HEK293T (cell line): ENCODE results near the gene PTCHD1.

Experiments
- CTCF ChIA-PET: fragments of 350-600 bp; formaldehyde crosslinking; extraction: SDS; loops from one replicate; lab custom pipeline; 2021; ENCODE audit warnings: antibody characterized with exemption, inconsistent platforms; lab: Yijun Ruan, JAX
- POLR2A ChIA-PET: fragments of 350-600 bp; formaldehyde crosslinking; extraction: SDS; loops from one replicate; lab custom pipeline; 2020; ENCODE audit warnings: antibody characterized with exemption, inconsistent platforms; lab: Yijun Ruan, JAX
- DNase-seq: peaks from one replicate; pipeline ENCODE4 v3.0.0; 2012; ENCODE audit warnings: mixed read lengths; ENCODE audit errors: extremely low spot score
- ARNT ChIP-seq: fragments of 450-650 bp; IDR thresholded peaks from 2 replicates; pipeline ENCODE4 v1.6.1; 2017; ENCODE audit warnings: mild to moderate bottlenecking
- BHLHE40 ChIP-seq: fragments of 450-650 bp; IDR thresholded peaks from 2 replicates; pipeline ENCODE4 v1.6.1; 2016; ENCODE audit warnings: mild to moderate bottlenecking, moderate library complexity, borderline replicate concordance
- CTBP1 ChIP-seq: fragments of 450-650 bp; IDR thresholded peaks from 2 replicates; pipeline ENCODE4 v1.6.1; 2016; ENCODE audit warnings: borderline replicate concordance
- ELF4 ChIP-seq: fragments of 450-650 bp; IDR thresholded peaks from 2 replicates; pipeline ENCODE4 v1.6.1; 2017; ENCODE audit warnings: antibody characterized with exemption
- FOXM1 ChIP-seq: fragments of 450-650 bp; IDR thresholded peaks from 2 replicates; pipeline ENCODE4 v1.6.1; 2017; ENCODE audit warnings: mild to moderate bottlenecking, borderline replicate concordance
- HDGF ChIP-seq: fragments of 450-650 bp; IDR thresholded peaks from 2 replicates; pipeline ENCODE4 v1.6.1; 2017; ENCODE audit warnings: antibody characterized with exemption, borderline replicate concordance
- L3MBTL2 ChIP-seq: fragments of 450-650 bp; conservative IDR thresholded peaks from 2 replicates; pipeline ENCODE4 v1.6.1; 2016; ENCODE audit warnings: mild to moderate bottlenecking
- LEF1 ChIP-seq: fragments of 450-650 bp; IDR thresholded peaks from 2 replicates; pipeline ENCODE4 v1.6.1; 2017; ENCODE audit warnings: mild to moderate bottlenecking, borderline replicate concordance
- NFRKB ChIP-seq: fragments of 450-650 bp; IDR thresholded peaks from 2 replicates; pipeline ENCODE4 v1.6.1; 2016; ENCODE audit warnings: mild to moderate bottlenecking, moderate library complexity
- SP1 ChIP-seq: fragments of 450-650 bp; IDR thresholded peaks from 2 replicates; pipeline ENCODE4 v1.6.1; 2017
- SUZ12 ChIP-seq: fragments of 450-650 bp; IDR thresholded peaks from 2 replicates; pipeline ENCODE4 v1.6.1; 2016; ENCODE audit warnings: mild to moderate bottlenecking
- TARDBP ChIP-seq: fragments of 450-650 bp; IDR thresholded peaks from 2 replicates; pipeline ENCODE4 v1.6.1; 2016
- ZNF384 ChIP-seq: fragments of 450-650 bp; IDR thresholded peaks from 2 replicates; pipeline ENCODE4 v1.6.1; 2016
- TF ChIP-seq, protein P1 (sequence below): fragments of 450-650 bp; IDR thresholded peaks from 2 replicates; pipeline ENCODE4 v1.6.1; 2016

The PTCHD1 gene

GRCh38 chrX:23422912-23423311 lies 88.3 kb downstream of the PTCHD1 start:
- ChIA-PET CTCF (no interaction called here), POLR2A (no interaction called here)
- DNase-seq, result no peak
- TF ChIP-seq CTBP1 (no peak), SUZ12 (no peak)

DNA sequence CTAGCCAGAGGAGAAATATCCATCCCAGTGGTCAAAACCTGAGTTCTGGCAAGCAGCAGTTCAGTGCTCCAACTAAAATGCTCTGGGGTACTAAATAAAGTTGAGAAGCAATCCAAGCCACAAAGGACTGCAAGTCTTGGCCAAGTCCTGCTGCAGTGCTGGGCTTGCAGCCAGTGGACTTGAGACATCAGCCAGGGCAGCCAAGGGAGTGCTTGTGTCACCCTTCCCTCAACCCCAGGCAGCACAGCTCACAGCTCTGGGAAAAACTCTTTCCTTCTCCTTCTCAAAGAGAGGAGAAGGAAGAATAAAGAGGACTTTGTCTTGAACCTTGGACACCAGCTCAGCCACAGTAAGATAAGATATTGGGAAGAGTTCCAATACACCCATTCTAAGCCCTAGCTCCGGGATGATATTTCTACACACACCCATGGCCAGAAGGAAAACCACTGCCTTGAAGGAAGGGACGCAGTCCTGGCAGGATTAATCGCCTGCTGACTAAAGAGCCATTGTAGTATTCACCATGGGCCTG lies 99.8 kb downstream of the PTCHD1 start:
- CTCF ChIA-PET, result no interaction called here
- POLR2A ChIA-PET, result no interaction called here
- TF ChIP-seq HDGF, result no peak
- TF ChIP-seq BHLHE40, result no peak
- TF ChIP-seq ELF4, result no peak
- no peak for TF ChIP-seq NFRKB
- no peak for TF ChIP-seq CTBP1
- no peak for DNase-seq

DNA sequence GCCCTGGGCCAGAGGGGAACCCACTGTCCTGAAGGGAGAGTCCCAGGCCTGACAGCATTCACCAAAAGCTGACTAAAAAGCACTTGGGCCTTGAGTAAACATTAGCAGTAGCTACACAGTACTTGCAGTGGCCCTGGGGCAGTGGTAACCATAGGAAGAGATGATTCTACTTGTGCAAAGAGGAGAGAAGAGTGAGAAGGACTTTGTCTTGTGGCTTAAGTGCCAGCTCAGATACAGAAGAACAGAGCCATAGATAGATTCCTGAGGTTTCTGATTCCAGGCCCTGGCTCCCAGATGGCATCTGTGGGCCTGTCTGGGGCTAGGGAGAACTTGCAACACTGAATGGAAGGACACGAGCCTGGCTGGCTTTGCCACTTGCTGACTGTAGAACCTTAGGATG lies 100.5 kb downstream of the PTCHD1 start:
- no peak for DNase-seq
- CTCF ChIA-PET, result interaction anchor here (0.7 kb wide), 1 partner anchor 10 kb away, joined by 3 read pairs; no protein-coding TSS in a partner anchor

DNA sequence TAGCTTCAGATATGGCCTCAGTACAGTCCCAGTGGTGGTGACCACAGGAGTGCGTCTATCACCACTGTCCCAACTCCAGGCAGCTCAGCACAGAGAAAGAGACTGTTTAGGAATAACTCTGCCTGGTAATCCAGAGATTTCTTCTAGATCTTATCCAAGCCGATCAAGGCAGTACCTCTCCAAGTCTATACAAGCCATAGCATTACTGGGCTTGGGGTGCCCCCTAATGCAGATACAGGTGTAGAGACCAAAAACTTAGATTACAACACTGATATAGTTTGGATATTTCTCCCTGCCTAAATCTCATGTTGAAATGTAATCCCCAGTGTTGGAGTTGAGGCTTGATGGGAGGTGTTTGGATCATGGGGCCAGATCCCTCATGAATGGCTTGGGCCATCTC lies 100.9 kb downstream of the PTCHD1 start:
- DNase-seq, result no peak
- ChIA-PET CTCF (interaction anchor here (0.7 kb wide), 1 partner anchor 9 kb away, joined by 3 read pairs; no protein-coding TSS in a partner anchor), POLR2A (no interaction called here)
- TF ChIP-seq SP1 (no peak), LEF1 (no peak), TARDBP (no peak), ELF4 (no peak), CTBP1 (no peak), FOXM1 (no peak), ARNT (no peak), NFRKB (no peak), BHLHE40 (no peak), ZNF384 (no peak)
- TF ChIP-seq, protein P1, sequence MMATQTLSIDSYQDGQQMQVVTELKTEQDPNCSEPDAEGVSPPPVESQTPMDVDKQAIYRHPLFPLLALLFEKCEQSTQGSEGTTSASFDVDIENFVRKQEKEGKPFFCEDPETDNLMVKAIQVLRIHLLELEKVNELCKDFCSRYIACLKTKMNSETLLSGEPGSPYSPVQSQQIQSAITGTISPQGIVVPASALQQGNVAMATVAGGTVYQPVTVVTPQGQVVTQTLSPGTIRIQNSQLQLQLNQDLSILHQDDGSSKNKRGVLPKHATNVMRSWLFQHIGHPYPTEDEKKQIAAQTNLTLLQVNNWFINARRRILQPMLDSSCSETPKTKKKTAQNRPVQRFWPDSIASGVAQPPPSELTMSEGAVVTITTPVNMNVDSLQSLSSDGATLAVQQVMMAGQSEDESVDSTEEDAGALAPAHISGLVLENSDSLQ, result no peak

More for the DNA sequence above, 100.5 kb downstream of the PTCHD1 start:
- POLR2A ChIA-PET, result no interaction called here
- TF ChIP-seq CTBP1 (no peak), LEF1 (no peak), L3MBTL2 (no peak), FOXM1 (no peak), HDGF (no peak), SUZ12 (no peak), ZNF384 (no peak)

- CTCF ChIA-PET, result no interaction called here
- TF ChIP-seq, protein P1, result no peak
- POLR2A ChIA-PET, result no interaction called here
- no peak for DNase-seq
These were observed 102.2 kb downstream of the PTCHD1 start for GRCh38 chrX:23436875-23437274.

DNA sequence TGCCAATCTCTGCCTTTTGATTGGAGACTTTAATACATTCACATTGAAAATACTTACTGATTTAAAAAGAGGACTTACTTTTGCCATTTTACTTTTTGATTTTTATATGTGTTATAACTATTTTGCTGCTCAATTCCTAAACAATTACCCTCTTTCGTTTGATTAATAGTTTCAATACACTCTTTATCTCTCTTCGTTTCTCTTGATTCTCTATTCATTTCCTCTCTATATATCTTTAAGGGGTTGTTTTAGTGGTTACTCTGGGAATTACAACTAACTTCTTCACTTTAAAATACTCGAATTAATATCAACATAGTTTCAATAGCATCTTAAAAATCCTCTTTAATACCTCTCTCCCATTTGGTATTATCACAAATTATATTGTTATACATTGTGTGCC lies 116.6 kb downstream of the PTCHD1 start:
- CTCF ChIA-PET, result no interaction called here
- TF ChIP-seq LEF1 (no peak), TARDBP (no peak), SUZ12 (no peak), L3MBTL2 (no peak)
- no peak for DNase-seq
- POLR2A ChIA-PET, result no interaction called here
